BJ (cell line): ENCODE results near the gene ZNF860. TPM values are rescaled to one million over a fixed set of nuclear protein-coding genes. Genes with fewer than 3 reads are reported as not detected.
"Not testable (repeated sequence)": the region's sequence is repeated elsewhere in the genome, so short reads cannot be mapped to it uniquely, and the experiment has no call there.

ENCODE experiments used
- CTCF ChIA-PET: fragments of 350-600 bp; formaldehyde crosslinking; extraction: SDS; loops from one replicate; lab custom pipeline; 2021; ENCODE audit warnings: antibody characterized with exemption, inconsistent platforms; lab: Yijun Ruan, JAX
- POLR2A ChIA-PET: fragments of 300-600 bp; sonication (Branson Sonifier 250); formaldehyde crosslinking; extraction: SDS; loops from one replicate; lab custom pipeline; 2021; ENCODE audit warnings: antibody characterized with exemption; lab: Charles Lee
- DNase-seq: peaks from one replicate; pipeline ENCODE4 v3.0.0-alpha.2; 2011; ENCODE audit warnings: low read depth
- H3K27me3 ChIP-seq: 2 replicates; pipeline ENCODE4 v1.6.0; 2011; ENCODE audit warnings: low read length; ENCODE audit not compliant: control insufficient read depth, insufficient read depth
- H3K36me3 ChIP-seq: 2 replicates; pipeline ENCODE4 v1.5.1; 2011; ENCODE audit warnings: low read length; ENCODE audit not compliant: control insufficient read depth, insufficient read depth
- H3K4me3 ChIP-seq: 2 replicates; pipeline ENCODE4 v1.5.1; 2011; ENCODE audit warnings: low read depth, mild to moderate bottlenecking, control low read depth, low read length
- CTCF ChIP-seq: IDR thresholded peaks from 2 replicates; pipeline ENCODE4 v1.5.1; 2011; ENCODE audit warnings: low read depth, mild to moderate bottlenecking, control low read depth, inconsistent platforms, low read length, moderate library complexity; ENCODE audit not compliant: insufficient read depth
- polyA plus RNA-seq: library from polyadenylated mRNA; depleted of rRNA; stranded (reverse); fragments of >200 nt; gene quantifications from 2 replicates; pipeline ENCODE4 v1.2.3, GENCODE V29; 2011

The ZNF860 gene
- polyA plus RNA-seq, 1 experiment: 0.32 TPM

GRCh38 chr3:31993843-31994242 lies 12.3 kb downstream of the ZNF860 start:
- TF ChIP-seq CTCF: no peak
- no peak overlapping the region for H3K4me3 ChIP-seq
- ChIA-PET POLR2A (no interaction called here), CTCF (no interaction called here)
- no peak for DNase-seq
- no peaks in the 10 kb centered on the region for H3K27me3 ChIP-seq
- H3K36me3 ChIP-seq: no peaks in the 10 kb centered on the region

GRCh38 chr3:31995026-31995425 lies 13.5 kb downstream of the ZNF860 start:
- POLR2A ChIA-PET, H3K4me3 ChIP-seq, H3K36me3 ChIP-seq, H3K27me3 ChIP-seq, DNase-seq, CTCF ChIA-PET: not testable (repeated sequence)

- CTCF ChIA-PET: no interaction called here
- no peak for TF ChIP-seq CTCF
- Histone ChIP-seq H3K36me3 (no peaks in the 10 kb centered on the region), H3K4me3 (no peak overlapping the region), H3K27me3 (no peaks in the 10 kb centered on the region)
- DNase-seq: no peak
- POLR2A ChIA-PET: no interaction called here
Measured at GRCh38 chr3:31996195-31996594, 14.6 kb downstream of the ZNF860 start.

- Histone ChIP-seq H3K4me3 (no peak overlapping the region), H3K36me3 (no peaks in the 10 kb centered on the region), H3K27me3 (no peaks in the 10 kb centered on the region)
- POLR2A ChIA-PET: no interaction called here
- TF ChIP-seq CTCF: no peak
- CTCF ChIA-PET: interaction anchor here (1.0 kb wide), 1 partner anchor 15 kb away, joined by 3 read pairs; no protein-coding TSS in a partner anchor
- no peak for DNase-seq
Measured at GRCh38 chr3:31997500-31997899, 15.9 kb downstream of the ZNF860 start.

- POLR2A ChIA-PET: no interaction called here
- CTCF ChIA-PET: no interaction called here
- H3K36me3 ChIP-seq: no peaks in the 10 kb centered on the region
Measured at GRCh38 chr3:31999907-32000439, 18.4 kb downstream of the ZNF860 start.

More at GRCh38 chr3:31999907-32000439, 18.4 kb downstream of the ZNF860 start:
- Histone ChIP-seq H3K4me3 (no peak overlapping the region), H3K27me3 (peaks cover 2% of the 10 kb centered on the region; the same call in 1 of the 2 replicates)
- no peak for TF ChIP-seq CTCF
- DNase-seq: no peak
